SK-N-SH treated with all-trans-retinoic acid at 6 μM for 48 hours (cell line): ENCODE data around the gene HSP90AA1.

Experiments used
- ATAC-seq: fragments of 200-7000 bp; cut with Tn5 transposase; 3 replicates; pipeline ENCODE4 v1.9.1; 2020; ENCODE audit warnings: mild to moderate bottlenecking, moderate library complexity
- ARNTL ChIP-seq: fragments of 450-650 bp; formaldehyde crosslinking; IDR thresholded peaks from 2 replicates; pipeline ENCODE4 v1.5.0; 2020; ENCODE audit warnings: low read depth, mild to moderate bottlenecking, moderate library complexity, borderline replicate concordance
- BACH2 ChIP-seq: fragments of 250-450 bp; sonication (Bioruptor Pico); IDR thresholded peaks from 2 replicates; pipeline ENCODE4 v1.9.0; 2021; ENCODE audit warnings: mild to moderate bottlenecking, borderline replicate concordance
- CSDC2 ChIP-seq: fragments of 250-450 bp; sonication (Bioruptor Pico); IDR thresholded peaks from 2 replicates; pipeline ENCODE4 v1.5.0; 2020; ENCODE audit warnings: mild to moderate bottlenecking, moderate library complexity
- CSRNP3 ChIP-seq: fragments of 250-450 bp; sonication (Bioruptor Pico); IDR thresholded peaks from 2 replicates; pipeline ENCODE4 v1.5.1; 2021; ENCODE audit warnings: mild to moderate bottlenecking, moderate library complexity
- ESRRG ChIP-seq: fragments of 250-450 bp; sonication (Bioruptor Pico); IDR thresholded peaks from 2 replicates; pipeline ENCODE4 v1.6.1; 2021; ENCODE audit warnings: mild to moderate bottlenecking
- GLIS3 ChIP-seq: fragments of 250-450 bp; sonication (Bioruptor Pico); IDR thresholded peaks from 2 replicates; pipeline ENCODE4 v1.5.0; 2020; ENCODE audit warnings: mild to moderate bottlenecking, moderate library complexity
- ISL1 ChIP-seq: fragments of 250-450 bp; sonication (Bioruptor Pico); IDR thresholded peaks from 2 replicates; pipeline ENCODE4 v2.1.2; 2022; ENCODE audit warnings: mild to moderate bottlenecking, moderate library complexity
- OSR1 ChIP-seq: fragments of 250-450 bp; sonication (Bioruptor Pico); IDR thresholded peaks from 2 replicates; pipeline ENCODE4 v1.8.0; 2022; ENCODE audit warnings: moderate library complexity, mild to moderate bottlenecking, inconsistent platforms
- PPARA ChIP-seq: fragments of 250-450 bp; sonication (Bioruptor Pico); IDR thresholded peaks from 2 replicates; pipeline ENCODE4 v1.5.0; 2020; ENCODE audit warnings: mild to moderate bottlenecking, borderline replicate concordance
- RARB ChIP-seq: fragments of 250-450 bp; sonication (Bioruptor Pico); IDR thresholded peaks from 2 replicates; pipeline ENCODE4 v1.8.0; 2021; ENCODE audit warnings: mild to moderate bottlenecking, moderate library complexity
- SNAI2 ChIP-seq: fragments of 250-450 bp; sonication (Bioruptor Pico); IDR thresholded peaks from 2 replicates; pipeline ENCODE4 v1.5.0; 2020; ENCODE audit warnings: mild to moderate bottlenecking, moderate library complexity
- TCF4 ChIP-seq: fragments of 250-450 bp; sonication (Bioruptor Pico); IDR thresholded peaks from 2 replicates; pipeline ENCODE4 v1.8.0; 2021; ENCODE audit warnings: mild to moderate bottlenecking, moderate library complexity, borderline replicate concordance
- TOX ChIP-seq: fragments of 250-450 bp; sonication (Bioruptor Pico); IDR thresholded peaks from 2 replicates; pipeline ENCODE4 v1.8.0; 2021; ENCODE audit warnings: mild to moderate bottlenecking, moderate library complexity, borderline replicate concordance
- TSHZ2 ChIP-seq: fragments of 250-450 bp; sonication (Bioruptor Pico); IDR thresholded peaks from 2 replicates; pipeline ENCODE4 v1.5.0; 2020; ENCODE audit warnings: mild to moderate bottlenecking, moderate library complexity
- ZC3H10 ChIP-seq: fragments of 250-450 bp; sonication (Bioruptor Pico); IDR thresholded peaks from 2 replicates; pipeline ENCODE4 v1.5.1; 2021; ENCODE audit warnings: mild to moderate bottlenecking, moderate library complexity
- ZFP3 ChIP-seq: fragments of 250-450 bp; sonication (Bioruptor Pico); IDR thresholded peaks from 2 replicates; pipeline ENCODE4 v1.5.0; 2020; ENCODE audit warnings: mild to moderate bottlenecking, moderate library complexity
- ZFP30 ChIP-seq: fragments of 450-650 bp; formaldehyde crosslinking; IDR thresholded peaks from 2 replicates; pipeline ENCODE4 v1.5.0; 2022; ENCODE audit warnings: mild to moderate bottlenecking, moderate library complexity
- ZNF565 ChIP-seq: fragments of 450-650 bp; formaldehyde crosslinking; conservative IDR thresholded peaks from 2 replicates; pipeline ENCODE4 v1.5.0; 2020; ENCODE audit warnings: low read depth, mild to moderate bottlenecking, moderate library complexity
- TF ChIP-seq, protein P1 (sequence below): fragments of 250-450 bp; sonication (Bioruptor Pico); IDR thresholded peaks from 2 replicates; pipeline ENCODE4 v1.8.0; 2020; ENCODE audit warnings: mild to moderate bottlenecking, moderate library complexity, borderline replicate concordance
- TF ChIP-seq, protein P2 (sequence below): fragments of 250-450 bp; sonication (Bioruptor Pico); IDR thresholded peaks from 2 replicates; pipeline ENCODE4 v1.5.1; 2020; ENCODE audit warnings: low read depth, mild to moderate bottlenecking, moderate library complexity
- TF ChIP-seq, protein P3 (sequence below): fragments of 250-450 bp; sonication (Bioruptor Pico); IDR thresholded peaks from 2 replicates; pipeline ENCODE4 v1.8.0; 2021; ENCODE audit warnings: low read depth, mild to moderate bottlenecking, moderate library complexity, borderline replicate concordance

Gene HSP90AA1

GRCh38 chr14:102094101-102094500 lies 7.3 kb upstream of the HSP90AA1 start:
- no peak for ATAC-seq
- TF ChIP-seq RARB, result no peak
- TF ChIP-seq ZFP3 (CRISPR knock-in tag), result no peak
- TF ChIP-seq GLIS3 (CRISPR knock-in tag), result no peak
- no peak for TF ChIP-seq ISL1 (CRISPR knock-in tag)
- TF ChIP-seq, protein P1, sequence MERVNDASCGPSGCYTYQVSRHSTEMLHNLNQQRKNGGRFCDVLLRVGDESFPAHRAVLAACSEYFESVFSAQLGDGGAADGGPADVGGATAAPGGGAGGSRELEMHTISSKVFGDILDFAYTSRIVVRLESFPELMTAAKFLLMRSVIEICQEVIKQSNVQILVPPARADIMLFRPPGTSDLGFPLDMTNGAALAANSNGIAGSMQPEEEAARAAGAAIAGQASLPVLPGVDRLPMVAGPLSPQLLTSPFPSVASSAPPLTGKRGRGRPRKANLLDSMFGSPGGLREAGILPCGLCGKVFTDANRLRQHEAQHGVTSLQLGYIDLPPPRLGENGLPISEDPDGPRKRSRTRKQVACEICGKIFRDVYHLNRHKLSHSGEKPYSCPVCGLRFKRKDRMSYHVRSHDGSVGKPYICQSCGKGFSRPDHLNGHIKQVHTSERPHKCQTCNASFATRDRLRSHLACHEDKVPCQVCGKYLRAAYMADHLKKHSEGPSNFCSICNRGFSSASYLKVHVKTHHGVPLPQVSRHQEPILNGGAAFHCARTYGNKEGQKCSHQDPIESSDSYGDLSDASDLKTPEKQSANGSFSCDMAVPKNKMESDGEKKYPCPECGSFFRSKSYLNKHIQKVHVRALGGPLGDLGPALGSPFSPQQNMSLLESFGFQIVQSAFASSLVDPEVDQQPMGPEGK, result no peak
- TF ChIP-seq TSHZ2 (CRISPR knock-in tag), result no peak
- TF ChIP-seq, protein P2, sequence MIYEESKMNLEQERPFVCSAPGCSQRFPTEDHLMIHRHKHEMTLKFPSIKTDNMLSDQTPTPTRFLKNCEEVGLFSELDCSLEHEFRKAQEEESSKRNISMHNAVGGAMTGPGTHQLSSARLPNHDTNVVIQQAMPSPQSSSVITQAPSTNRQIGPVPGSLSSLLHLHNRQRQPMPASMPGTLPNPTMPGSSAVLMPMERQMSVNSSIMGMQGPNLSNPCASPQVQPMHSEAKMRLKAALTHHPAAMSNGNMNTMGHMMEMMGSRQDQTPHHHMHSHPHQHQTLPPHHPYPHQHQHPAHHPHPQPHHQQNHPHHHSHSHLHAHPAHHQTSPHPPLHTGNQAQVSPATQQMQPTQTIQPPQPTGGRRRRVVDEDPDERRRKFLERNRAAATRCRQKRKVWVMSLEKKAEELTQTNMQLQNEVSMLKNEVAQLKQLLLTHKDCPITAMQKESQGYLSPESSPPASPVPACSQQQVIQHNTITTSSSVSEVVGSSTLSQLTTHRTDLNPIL, result no peak
- TF ChIP-seq, all 23 proteins: peak for 0

DNA sequence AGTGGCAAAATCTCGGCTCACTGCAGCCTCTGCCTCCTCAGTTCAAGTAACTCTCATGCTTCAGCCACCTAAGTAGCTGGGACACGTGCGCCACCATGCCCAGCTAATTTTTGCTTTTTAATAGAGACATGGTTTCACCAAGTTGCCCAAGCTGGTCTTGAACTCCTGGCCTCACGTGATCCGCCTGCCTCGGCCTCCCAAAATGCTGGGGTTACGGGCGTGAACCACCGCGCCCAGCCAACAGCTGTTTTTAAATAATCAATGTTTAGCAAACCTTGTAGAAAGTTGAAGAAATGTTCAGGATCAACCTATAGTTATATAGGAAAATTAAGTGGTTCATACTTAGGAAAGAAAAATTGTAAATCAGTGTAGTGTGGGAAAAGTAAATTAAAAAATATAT lies 6.0 kb upstream of the HSP90AA1 start:
- no peak for TF ChIP-seq OSR1
- TF ChIP-seq ZFP30, result no peak
- no peak for TF ChIP-seq CSDC2
- no peak for TF ChIP-seq ZNF565 (CRISPR knock-in tag)
- no peak for TF ChIP-seq PPARA (CRISPR knock-in tag)
- TF ChIP-seq TSHZ2 (CRISPR knock-in tag), result no peak
- TF ChIP-seq ESRRG, result no peak
- no peak for TF ChIP-seq ARNTL (CRISPR knock-in tag)
- TF ChIP-seq BACH2 (CRISPR knock-in tag), result no peak
- no peak for TF ChIP-seq TCF4
- no peak for TF ChIP-seq SNAI2
- no peak for TF ChIP-seq TOX (CRISPR knock-in tag)
- TF ChIP-seq, protein P3, sequence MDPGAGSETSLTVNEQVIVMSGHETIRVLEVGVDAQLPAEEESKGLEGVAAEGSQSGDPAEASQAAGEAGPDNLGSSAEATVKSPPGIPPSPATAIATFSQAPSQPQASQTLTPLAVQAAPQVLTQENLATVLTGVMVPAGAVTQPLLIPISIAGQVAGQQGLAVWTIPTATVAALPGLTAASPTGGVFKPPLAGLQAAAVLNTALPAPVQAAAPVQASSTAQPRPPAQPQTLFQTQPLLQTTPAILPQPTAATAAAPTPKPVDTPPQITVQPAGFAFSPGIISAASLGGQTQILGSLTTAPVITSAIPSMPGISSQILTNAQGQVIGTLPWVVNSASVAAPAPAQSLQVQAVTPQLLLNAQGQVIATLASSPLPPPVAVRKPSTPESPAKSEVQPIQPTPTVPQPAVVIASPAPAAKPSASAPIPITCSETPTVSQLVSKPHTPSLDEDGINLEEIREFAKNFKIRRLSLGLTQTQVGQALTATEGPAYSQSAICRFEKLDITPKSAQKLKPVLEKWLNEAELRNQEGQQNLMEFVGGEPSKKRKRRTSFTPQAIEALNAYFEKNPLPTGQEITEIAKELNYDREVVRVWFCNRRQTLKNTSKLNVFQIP, result no peak
- no peak for TF ChIP-seq ZC3H10 (CRISPR knock-in tag)
- TF ChIP-seq ZFP3 (CRISPR knock-in tag), result no peak
- TF ChIP-seq ISL1 (CRISPR knock-in tag), result no peak
- TF ChIP-seq RARB, result no peak
- no peak for TF ChIP-seq CSRNP3 (CRISPR knock-in tag)
- TF ChIP-seq, protein P1, result no peak
- TF ChIP-seq, all 23 proteins: peak for 0
- no peak for ATAC-seq
